ENCODE measurements around the gene MBL2. TPM values are rescaled to one million over a fixed set of nuclear protein-coding genes. Genes with fewer than 3 reads are reported as not detected.
A peak's percentile ranks its signal among the peaks of the same experiment; 100 is the strongest.

MBL2 gene
- total RNA-seq, 1 experiment from 2014 or later, result not detected

- peak; percentile 40 for DNase-seq (ENCODE audit: low spot score)
Measured at GRCh38 chr10:52740913-52741675, 31.5 kb downstream of the MBL2 start.

GRCh38 chr10:52740155-52740549, 32.4 kb downstream of the MBL2 start:
- no peak for DNase-seq (ENCODE audit: low spot score)

GRCh38 chr10:52739380-52740154, 33.0 kb downstream of the MBL2 start:
- no peak for DNase-seq (ENCODE audit: low spot score)

GRCh38 chr10:52738951-52739350, 33.6 kb downstream of the MBL2 start:
- no peak for DNase-seq (ENCODE audit: low spot score)

- DNase-seq (ENCODE audit: low spot score), result peak; percentile 51
Measured at GRCh38 chr10:52729271-52730104, 43.1 kb downstream of the MBL2 start.

GRCh38 chr10:52720018-52720417, 52.6 kb downstream of the MBL2 start:
- no peak for DNase-seq (ENCODE audit: low spot score)

Data from A172 (cell line).